Endodermal cell (in vitro differentiated cells): Measurements from ENCODE around the gene ICAM4. TPM values are rescaled to one million over a fixed set of nuclear protein-coding genes. Genes with fewer than 3 reads are reported as not detected.

ENCODE experiments used
- DNase-seq: peaks from one replicate; pipeline ENCODE4 v3.0.0-alpha.2; 2017
- H3K27ac ChIP-seq: 2 replicates; pipeline ENCODE4 v1.5.1; 2013; ENCODE audit warnings: mild to moderate bottlenecking, low read depth, low read length, moderate library complexity
- H3K27me3 ChIP-seq: 2 replicates; pipeline ENCODE4 v1.6.1; 2013; ENCODE audit warnings: mild to moderate bottlenecking, low read length, moderate library complexity; ENCODE audit not compliant: insufficient read depth, control insufficient read depth, poor library complexity, severe bottlenecking
- H3K36me3 ChIP-seq: 2 replicates; pipeline ENCODE4 v1.7.0; 2013; ENCODE audit warnings: mild to moderate bottlenecking, low read length, moderate library complexity; ENCODE audit not compliant: control insufficient read depth, insufficient read depth
- H3K4me1 ChIP-seq: one replicate; pipeline ENCODE4 v1.7.0; 2013; ENCODE audit warnings: low read length; ENCODE audit not compliant: control insufficient read depth, insufficient read depth
- H3K4me3 ChIP-seq: 2 replicates; pipeline ENCODE4 v1.5.1; 2013; ENCODE audit warnings: mild to moderate bottlenecking, low read length, moderate library complexity
- H3K9ac ChIP-seq: 2 replicates; pipeline ENCODE4 v1.6.1; 2013; ENCODE audit warnings: mild to moderate bottlenecking, low read length, moderate library complexity; ENCODE audit not compliant: poor library complexity, severe bottlenecking; ENCODE audit errors: extremely low read depth
- H3K9me3 ChIP-seq: 2 replicates; pipeline ENCODE4 v1.6.1; 2013; ENCODE audit warnings: mild to moderate bottlenecking, low read length, moderate library complexity; ENCODE audit not compliant: control insufficient read depth
- H3K27ac Mint-ChIP-seq: 2 replicates; pipeline ENCODE4 v1.8.0; 2020; ENCODE audit warnings: mixed read lengths
- H3K27me3 Mint-ChIP-seq: 2 replicates; pipeline ENCODE4 v1.8.0; 2021; ENCODE audit warnings: mild to moderate bottlenecking, mixed read lengths; ENCODE audit not compliant: insufficient read depth
- H3K36me3 Mint-ChIP-seq: 2 replicates; pipeline ENCODE4 v1.8.0; 2020; ENCODE audit warnings: low read depth, mixed read lengths
- H3K4me1 Mint-ChIP-seq: 2 replicates; pipeline ENCODE4 v1.8.0; 2020; ENCODE audit warnings: mixed read lengths
- H3K4me3 Mint-ChIP-seq: 2 replicates; pipeline ENCODE4 v1.8.0; 2020; ENCODE audit warnings: mild to moderate bottlenecking, moderate library complexity, mixed read lengths
- H3K9me3 Mint-ChIP-seq: 2 replicates; pipeline ENCODE4 v1.8.0; 2020; ENCODE audit warnings: mild to moderate bottlenecking, mixed read lengths
- WGBS, 2 experiments: methylation state at CpG; one replicate each; pipeline versions ENCODE4 v1.1.5 to v1.1.7; 2013; ENCODE audit warnings: missing lambda C conversion rate in 2 of 2, mixed read lengths in 1 of 2; ENCODE audit not compliant: insufficient coverage in 1 of 2, insufficient read length in 1 of 2; 5-methylcytosine and 5-hydroxymethylcytosine counted together
- total RNA-seq, 2 donors: library from RNA; stranded (reverse); fragmentation: NEBNext Ultra II Directional in 1 of 2; extraction: Animal tissue kit (Norgen Biotek cat#: 25700) in 1 of 2; gene quantifications; 2 replicates in 1 of 2; 3 replicates in 1 of 2; pipeline ENCODE4 v1.2.1, GENCODE V29; 2021
- TF ChIP-seq, protein P1 (sequence below): fragments of 200-600 bp; sonication (generic); conservative IDR thresholded peaks from 2 replicates; pipeline ENCODE4 v1.5.0; 2021; ENCODE audit warnings: antibody characterized with exemption, mild to moderate bottlenecking

Gene ICAM4
- total RNA-seq, 2 donors from 2014 or later = 0.44 TPM; not detected in 1

DNA sequence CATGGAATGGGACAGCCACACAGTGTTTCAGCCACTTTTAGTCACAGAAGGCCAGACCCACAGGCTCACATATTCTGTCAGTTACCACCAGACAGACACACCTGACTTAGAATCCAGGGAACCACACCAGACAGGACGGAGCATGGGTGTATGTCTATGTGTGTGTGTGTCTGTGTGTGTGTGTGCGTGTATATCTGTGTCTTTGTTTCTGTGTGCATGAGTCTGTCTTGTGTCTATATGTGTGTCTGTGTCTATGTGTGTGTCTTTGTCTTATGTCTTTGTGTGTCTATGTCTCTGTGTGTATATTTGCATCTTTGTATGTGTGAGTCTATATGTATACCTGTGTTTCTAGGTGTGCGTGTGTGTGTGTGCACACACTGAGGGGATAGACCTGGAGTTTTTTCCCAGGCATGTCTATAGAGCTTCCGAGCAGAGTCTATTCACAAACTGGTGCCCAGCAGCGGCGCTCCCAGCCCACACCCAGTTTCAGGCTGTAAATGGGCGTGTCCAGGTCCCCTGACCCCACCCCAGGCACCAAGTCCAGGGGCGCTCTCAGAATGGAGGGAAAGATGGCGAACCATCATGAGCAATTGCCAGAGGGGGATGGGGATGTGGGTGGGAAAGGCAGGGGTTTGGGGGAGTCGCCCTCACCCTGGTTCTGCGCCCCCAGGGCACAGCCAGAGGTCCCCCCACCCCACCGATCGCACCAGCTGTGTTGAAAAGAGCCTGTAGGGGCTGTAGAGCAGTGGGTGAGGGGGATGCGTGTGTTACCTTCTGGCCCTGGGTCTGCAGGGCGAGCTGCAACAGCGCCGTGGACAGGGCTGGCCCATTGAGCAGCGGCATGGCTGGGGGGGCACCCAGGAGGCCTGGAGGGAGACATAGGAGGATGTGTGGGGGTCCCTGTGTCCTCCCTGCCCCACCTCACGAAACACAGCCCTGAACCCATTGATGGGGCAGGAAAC is 35.4 kb downstream of the ICAM4 start:
- H3K9me3 ChIP-seq = no peaks in the 10 kb centered on the region
- Mint-ChIP-seq H3K27me3 (no peaks in the 10 kb centered on the region), H3K27ac (no peak overlapping the region), H3K4me3 (no peak overlapping the region), H3K9me3 (no peaks in the 10 kb centered on the region), H3K36me3 (peaks cover 38% of the 10 kb centered on the region), H3K4me1 (no peaks in the 10 kb centered on the region)
- no peak overlapping the region for H3K4me3 ChIP-seq
- 90 to 95% methylated on average over 11 to 19 of the region's 19 CpGs for WGBS, 2 experiments
- H3K4me1 ChIP-seq = no peaks in the 10 kb centered on the region
- DNase-seq = no peak
- TF ChIP-seq, protein P1, sequence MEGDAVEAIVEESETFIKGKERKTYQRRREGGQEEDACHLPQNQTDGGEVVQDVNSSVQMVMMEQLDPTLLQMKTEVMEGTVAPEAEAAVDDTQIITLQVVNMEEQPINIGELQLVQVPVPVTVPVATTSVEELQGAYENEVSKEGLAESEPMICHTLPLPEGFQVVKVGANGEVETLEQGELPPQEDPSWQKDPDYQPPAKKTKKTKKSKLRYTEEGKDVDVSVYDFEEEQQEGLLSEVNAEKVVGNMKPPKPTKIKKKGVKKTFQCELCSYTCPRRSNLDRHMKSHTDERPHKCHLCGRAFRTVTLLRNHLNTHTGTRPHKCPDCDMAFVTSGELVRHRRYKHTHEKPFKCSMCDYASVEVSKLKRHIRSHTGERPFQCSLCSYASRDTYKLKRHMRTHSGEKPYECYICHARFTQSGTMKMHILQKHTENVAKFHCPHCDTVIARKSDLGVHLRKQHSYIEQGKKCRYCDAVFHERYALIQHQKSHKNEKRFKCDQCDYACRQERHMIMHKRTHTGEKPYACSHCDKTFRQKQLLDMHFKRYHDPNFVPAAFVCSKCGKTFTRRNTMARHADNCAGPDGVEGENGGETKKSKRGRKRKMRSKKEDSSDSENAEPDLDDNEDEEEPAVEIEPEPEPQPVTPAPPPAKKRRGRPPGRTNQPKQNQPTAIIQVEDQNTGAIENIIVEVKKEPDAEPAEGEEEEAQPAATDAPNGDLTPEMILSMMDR = no peak
- no peaks in the 10 kb centered on the region for H3K27me3 ChIP-seq
- H3K27ac ChIP-seq = no peak overlapping the region
- H3K36me3 ChIP-seq = peaks cover 49% of the 10 kb centered on the region
- no peak overlapping the region for H3K9ac ChIP-seq

DNA sequence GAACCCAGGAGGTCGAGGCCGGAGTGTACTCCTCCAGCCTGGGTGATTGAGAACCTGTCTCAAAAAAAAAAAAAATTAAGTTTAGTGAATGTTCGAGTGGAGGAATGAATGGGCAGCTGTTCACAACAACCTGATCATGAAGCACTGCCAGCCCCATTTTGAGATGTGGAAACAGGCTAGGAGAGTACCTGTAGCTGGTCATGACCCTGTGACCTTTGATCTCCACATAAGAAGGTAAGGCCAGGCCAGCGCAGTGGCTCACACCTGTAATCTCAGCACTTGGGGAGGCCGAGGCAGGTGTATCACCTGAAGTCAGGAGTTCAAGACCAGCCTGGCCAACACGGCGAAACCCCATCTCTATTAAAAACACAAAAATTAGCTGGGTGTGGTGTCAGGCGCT is 39.0 kb downstream of the ICAM4 start:
- TF ChIP-seq, protein P1 = no peak
- Mint-ChIP-seq H3K4me1 (no peaks in the 10 kb centered on the region), H3K27me3 (no peaks in the 10 kb centered on the region), H3K36me3 (peaks cover 51% of the 10 kb centered on the region), H3K4me3 (no peak overlapping the region), H3K9me3 (no peaks in the 10 kb centered on the region), H3K27ac (no peak overlapping the region)
- Histone ChIP-seq H3K27ac (no peak overlapping the region), H3K27me3 (no peaks in the 10 kb centered on the region), H3K36me3 (peaks cover 54% of the 10 kb centered on the region), H3K4me3 (no peak overlapping the region), H3K9ac (no peak overlapping the region), H3K9me3 (no peaks in the 10 kb centered on the region), H3K4me1 (no peaks in the 10 kb centered on the region)
- WGBS, 2 experiments = 95 to 96% methylated on average over 5 to 8 of the region's 8 CpGs
- no peak for DNase-seq

DNA sequence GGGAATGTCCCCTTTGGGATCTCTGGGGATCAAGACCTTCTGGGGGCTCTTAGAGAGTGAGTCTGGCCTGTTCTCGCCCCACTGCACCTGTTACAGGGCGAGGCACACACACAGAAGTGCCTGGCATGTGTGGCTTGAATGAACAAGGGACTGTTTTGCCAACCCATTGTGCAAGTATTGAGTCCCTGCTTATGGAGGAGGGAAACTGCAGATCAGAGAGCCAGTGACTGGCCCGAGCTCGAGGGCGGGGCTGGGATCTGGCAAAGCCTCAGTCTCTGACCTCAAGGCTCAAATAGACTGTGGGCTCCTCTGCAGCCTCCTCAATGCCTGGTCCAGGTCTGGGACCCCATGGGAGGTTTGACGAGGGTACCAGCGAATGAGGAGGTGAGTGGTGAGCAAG is 41.0 kb downstream of the ICAM4 start:
- no peaks in the 10 kb centered on the region for H3K27me3 Mint-ChIP-seq
- H3K4me1 Mint-ChIP-seq = peaks cover 7% of the 10 kb centered on the region
- H3K36me3 ChIP-seq = peaks cover 38% of the 10 kb centered on the region

More for the DNA sequence above, 41.0 kb downstream of the ICAM4 start:
- Histone ChIP-seq H3K4me1 (peaks cover 3% of the 10 kb centered on the region), H3K4me3 (no peak overlapping the region), H3K27ac (no peak overlapping the region), H3K9me3 (no peaks in the 10 kb centered on the region), H3K9ac (no peak overlapping the region), H3K27me3 (no peaks in the 10 kb centered on the region)
- peaks cover 43% of the 10 kb centered on the region for H3K36me3 Mint-ChIP-seq
- H3K27ac Mint-ChIP-seq = no peak overlapping the region
- TF ChIP-seq, protein P1 = no peak
- H3K9me3 Mint-ChIP-seq = no peaks in the 10 kb centered on the region
- 96 to 100% methylated on average over 2 to 7 of the region's 7 CpGs for WGBS, 2 experiments
- no peak overlapping the region for H3K4me3 Mint-ChIP-seq
- no peak for DNase-seq
